Adrenal gland (tissue), 5 donors: ENCODE data around the gene TTC33.
"Not testable (repeated sequence)": the region's sequence is repeated elsewhere in the genome, so short reads cannot be mapped to it uniquely, and the experiment has no call there.

Source experiments
- POLR2A ChIP-seq, 2 donors: fragments of 450-650 bp; IDR thresholded peaks; one replicate each; pipeline ENCODE4 v1.6.1; 2017; ENCODE audit warnings: antibody characterized with exemption in 2 of 2, mild to moderate bottlenecking in 2 of 2, moderate library complexity in 1 of 2
- TF ChIP-seq, protein P1 (sequence below), 6 experiments: fragments of 450-650 bp in 4 of 6; fragments of 200-600 bp in 2 of 6; sonication (generic) in 1 of 6; IDR thresholded peaks; 1 replicate in 5 of 6; 2 replicates in 1 of 6; pipeline versions ENCODE4 v1.5.1 to v1.8.0; 2016 to 2021; ENCODE audit warnings: antibody characterized with exemption in 6 of 6, mild to moderate bottlenecking in 2 of 6, moderate library complexity in 1 of 6
- donor health status: DM: no; HTN: no; CAD: no.

DNA sequence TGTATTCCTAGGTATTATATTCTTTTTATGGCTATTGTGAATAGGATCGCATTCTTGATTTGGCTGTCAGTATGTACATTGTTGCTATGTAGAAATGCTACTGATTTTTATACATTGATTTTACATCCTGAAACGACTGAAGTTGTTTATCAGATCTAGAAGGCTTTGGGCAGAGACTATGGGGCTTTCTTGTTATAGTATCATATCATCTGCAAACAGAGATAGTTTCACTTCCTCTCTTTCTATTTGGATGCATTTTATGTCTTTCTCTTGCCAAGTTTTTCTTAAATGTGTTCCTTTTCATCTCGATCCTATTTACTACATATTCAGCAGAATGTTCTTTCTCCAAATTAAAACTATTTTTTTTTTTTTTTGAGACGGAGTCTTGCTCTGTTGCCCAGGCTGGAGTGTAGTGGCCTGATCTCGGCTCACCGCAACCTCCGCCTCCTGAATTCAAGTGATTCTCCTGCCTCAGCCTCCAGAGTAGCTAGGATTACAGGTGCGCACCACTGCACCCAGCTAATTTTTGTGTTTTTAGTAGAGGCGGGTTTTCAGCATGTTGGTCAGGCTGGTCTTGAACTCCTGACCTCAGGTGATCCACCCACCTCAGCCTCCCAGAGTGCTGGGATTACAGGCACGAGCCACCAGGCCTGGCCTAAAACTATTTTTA lies 163.9 kb downstream of the TTC33 start:
- TF ChIP-seq, protein P1, sequence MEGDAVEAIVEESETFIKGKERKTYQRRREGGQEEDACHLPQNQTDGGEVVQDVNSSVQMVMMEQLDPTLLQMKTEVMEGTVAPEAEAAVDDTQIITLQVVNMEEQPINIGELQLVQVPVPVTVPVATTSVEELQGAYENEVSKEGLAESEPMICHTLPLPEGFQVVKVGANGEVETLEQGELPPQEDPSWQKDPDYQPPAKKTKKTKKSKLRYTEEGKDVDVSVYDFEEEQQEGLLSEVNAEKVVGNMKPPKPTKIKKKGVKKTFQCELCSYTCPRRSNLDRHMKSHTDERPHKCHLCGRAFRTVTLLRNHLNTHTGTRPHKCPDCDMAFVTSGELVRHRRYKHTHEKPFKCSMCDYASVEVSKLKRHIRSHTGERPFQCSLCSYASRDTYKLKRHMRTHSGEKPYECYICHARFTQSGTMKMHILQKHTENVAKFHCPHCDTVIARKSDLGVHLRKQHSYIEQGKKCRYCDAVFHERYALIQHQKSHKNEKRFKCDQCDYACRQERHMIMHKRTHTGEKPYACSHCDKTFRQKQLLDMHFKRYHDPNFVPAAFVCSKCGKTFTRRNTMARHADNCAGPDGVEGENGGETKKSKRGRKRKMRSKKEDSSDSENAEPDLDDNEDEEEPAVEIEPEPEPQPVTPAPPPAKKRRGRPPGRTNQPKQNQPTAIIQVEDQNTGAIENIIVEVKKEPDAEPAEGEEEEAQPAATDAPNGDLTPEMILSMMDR (IDR thresholded peaks at IDR 0.05), result not testable (repeated sequence)
- not testable (repeated sequence) for TF ChIP-seq POLR2A (IDR thresholded peaks at IDR 0.05)
